ENCODE data around the gene KDM2B. TPM values are rescaled to one million over a fixed set of nuclear protein-coding genes. Genes with fewer than 3 reads are reported as not detected.

Gene KDM2B
- polyA plus RNA-seq, 2 donors, result 15.7 to 23.5 TPM

GRCh38 chr12:121446750-121447149 is 134.1 kb downstream of the KDM2B start:
- no peak overlapping the region for H3K4me3 ChIP-seq (ENCODE audit: low read depth in 1 of 2, low read length in 2 of 2)
- no peak overlapping the region for H3K27ac ChIP-seq (ENCODE audit: low read depth in 2 of 2, low read length in 1 of 2)
- H3K36me3 ChIP-seq (ENCODE audit: control insufficient read depth in 2 of 2, insufficient read depth in 2 of 2, low read length in 1 of 2), result peaks cover 0 to 19% of the 10 kb centered on the region in 2 donors
- H3K27me3 ChIP-seq (ENCODE audit: control insufficient read depth in 1 of 2, insufficient read depth in 2 of 2, low read length in 2 of 2), result no peaks in the 10 kb centered on the region
- 80 to 82% methylated on average over 3 of the region's 3 CpGs for WGBS, 2 donors
- H3K9me3 ChIP-seq (ENCODE audit: control insufficient read depth in 2 of 2, insufficient read depth in 1 of 2, low read depth in 1 of 2, low read length in 1 of 2), result no peaks in the 10 kb centered on the region
- H3K4me1 ChIP-seq (ENCODE audit: control insufficient read depth in 2 of 2, insufficient read depth in 2 of 2, low read length in 1 of 2), result peaks cover 8 to 13% of the 10 kb centered on the region in 2 donors

GRCh38 chr12:121444842-121445202 is 136.0 kb downstream of the KDM2B start:
- H3K9me3 ChIP-seq (ENCODE audit: control insufficient read depth in 2 of 2, insufficient read depth in 1 of 2, low read depth in 1 of 2, low read length in 1 of 2), result no peaks in the 10 kb centered on the region
- H3K4me1 ChIP-seq (ENCODE audit: control insufficient read depth in 2 of 2, insufficient read depth in 2 of 2, low read length in 1 of 2), result peaks cover 8 to 13% of the 10 kb centered on the region in 2 donors
- no peaks in the 10 kb centered on the region for H3K27me3 ChIP-seq (ENCODE audit: control insufficient read depth in 1 of 2, insufficient read depth in 2 of 2, low read length in 2 of 2)
- H3K36me3 ChIP-seq (ENCODE audit: control insufficient read depth in 2 of 2, insufficient read depth in 2 of 2, low read length in 1 of 2), result peaks cover 13 to 35% of the 10 kb centered on the region in 2 donors
- H3K27ac ChIP-seq (ENCODE audit: low read depth in 2 of 2, low read length in 1 of 2), result peak overlapping the region in 1 of 2 donors; percentile 56
- WGBS, 2 donors, result 92 to 95% methylated on average over 4 of the region's 4 CpGs
- H3K4me3 ChIP-seq (ENCODE audit: low read depth in 1 of 2, low read length in 2 of 2), result no peak overlapping the region

- Histone ChIP-seq H3K9me3 (ENCODE audit: control insufficient read depth in 2 of 2, insufficient read depth in 1 of 2, low read depth in 1 of 2, low read length in 1 of 2) (no peaks in the 10 kb centered on the region), H3K4me1 (ENCODE audit: control insufficient read depth in 2 of 2, insufficient read depth in 2 of 2, low read length in 1 of 2) (peaks cover 8 to 13% of the 10 kb centered on the region in 2 donors), H3K36me3 (ENCODE audit: control insufficient read depth in 2 of 2, insufficient read depth in 2 of 2, low read length in 1 of 2) (peaks cover 13 to 40% of the 10 kb centered on the region in 2 donors), H3K27ac (ENCODE audit: low read depth in 2 of 2, low read length in 1 of 2) (peak overlapping the region; percentile 56 to 68), H3K27me3 (ENCODE audit: control insufficient read depth in 1 of 2, insufficient read depth in 2 of 2, low read length in 2 of 2) (no peaks in the 10 kb centered on the region), H3K4me3 (ENCODE audit: low read depth in 1 of 2, low read length in 2 of 2) (peak overlapping the region; percentile 24 to 34)
- whole genome bisulfite sequencing, 2 donors, result 70 to 73% methylated on average over 42 to 45 of the region's 45 CpGs
Observed at GRCh38 chr12:121443911-121444841, 136.6 kb downstream of the KDM2B start.

GRCh38 chr12:121443193-121443870 is 137.5 kb downstream of the KDM2B start:
- H3K36me3 ChIP-seq (ENCODE audit: control insufficient read depth in 2 of 2, insufficient read depth in 2 of 2, low read length in 1 of 2), result peaks cover 13 to 44% of the 10 kb centered on the region in 2 donors
- no peaks in the 10 kb centered on the region for H3K27me3 ChIP-seq (ENCODE audit: control insufficient read depth in 1 of 2, insufficient read depth in 2 of 2, low read length in 2 of 2)
- 50 to 52% methylated on average over 20 of the region's 20 CpGs for WGBS, 2 donors
- H3K4me3 ChIP-seq (ENCODE audit: low read depth in 1 of 2, low read length in 2 of 2), result peak overlapping the region; percentile 24 to 34
- no peaks in the 10 kb centered on the region for H3K9me3 ChIP-seq (ENCODE audit: control insufficient read depth in 2 of 2, insufficient read depth in 1 of 2, low read depth in 1 of 2, low read length in 1 of 2)
- peaks cover 8 to 13% of the 10 kb centered on the region in 2 donors for H3K4me1 ChIP-seq (ENCODE audit: control insufficient read depth in 2 of 2, insufficient read depth in 2 of 2, low read length in 1 of 2)
- H3K27ac ChIP-seq (ENCODE audit: low read depth in 2 of 2, low read length in 1 of 2), result peak overlapping the region; percentile 56 to 68

GRCh38 chr12:121442028-121442948 is 138.5 kb downstream of the KDM2B start:
- H3K27ac ChIP-seq (ENCODE audit: low read depth in 2 of 2, low read length in 1 of 2), result no peak overlapping the region
- H3K4me1 ChIP-seq (ENCODE audit: control insufficient read depth in 2 of 2, insufficient read depth in 2 of 2, low read length in 1 of 2), result peaks cover 8 to 13% of the 10 kb centered on the region in 2 donors
- peaks cover 13 to 44% of the 10 kb centered on the region in 2 donors for H3K36me3 ChIP-seq (ENCODE audit: control insufficient read depth in 2 of 2, insufficient read depth in 2 of 2, low read length in 1 of 2)
- 94 to 95% methylated on average over 64 to 68 of the region's 68 CpGs for WGBS, 2 donors
- no peak overlapping the region for H3K4me3 ChIP-seq (ENCODE audit: low read depth in 1 of 2, low read length in 2 of 2)
- H3K27me3 ChIP-seq (ENCODE audit: control insufficient read depth in 1 of 2, insufficient read depth in 2 of 2, low read length in 2 of 2), result no peaks in the 10 kb centered on the region
- no peaks in the 10 kb centered on the region for H3K9me3 ChIP-seq (ENCODE audit: control insufficient read depth in 2 of 2, insufficient read depth in 1 of 2, low read depth in 1 of 2, low read length in 1 of 2)

GRCh38 chr12:121441555-121441954 is 139.3 kb downstream of the KDM2B start:
- H3K27me3 ChIP-seq (ENCODE audit: control insufficient read depth in 1 of 2, insufficient read depth in 2 of 2, low read length in 2 of 2), result no peaks in the 10 kb centered on the region
- no peak overlapping the region for H3K4me3 ChIP-seq (ENCODE audit: low read depth in 1 of 2, low read length in 2 of 2)
- WGBS, 2 donors, result 88 to 92% methylated on average over 17 of the region's 17 CpGs
- peaks cover 8 to 13% of the 10 kb centered on the region in 2 donors for H3K4me1 ChIP-seq (ENCODE audit: control insufficient read depth in 2 of 2, insufficient read depth in 2 of 2, low read length in 1 of 2)
- H3K27ac ChIP-seq (ENCODE audit: low read depth in 2 of 2, low read length in 1 of 2), result no peak overlapping the region
- no peaks in the 10 kb centered on the region for H3K9me3 ChIP-seq (ENCODE audit: control insufficient read depth in 2 of 2, insufficient read depth in 1 of 2, low read depth in 1 of 2, low read length in 1 of 2)
- peaks cover 13 to 46% of the 10 kb centered on the region in 2 donors for H3K36me3 ChIP-seq (ENCODE audit: control insufficient read depth in 2 of 2, insufficient read depth in 2 of 2, low read length in 1 of 2)

- H3K4me3 ChIP-seq (ENCODE audit: low read depth in 1 of 2, low read length in 2 of 2), result no peak overlapping the region
- no peak overlapping the region for H3K27ac ChIP-seq (ENCODE audit: low read depth in 2 of 2, low read length in 1 of 2)
- WGBS, 2 donors, result 96 to 97% methylated on average over 15 of the region's 15 CpGs
- peaks cover 8 to 13% of the 10 kb centered on the region in 2 donors for H3K4me1 ChIP-seq (ENCODE audit: control insufficient read depth in 2 of 2, insufficient read depth in 2 of 2, low read length in 1 of 2)
- no peaks in the 10 kb centered on the region for H3K27me3 ChIP-seq (ENCODE audit: control insufficient read depth in 1 of 2, insufficient read depth in 2 of 2, low read length in 2 of 2)
- peaks cover 13 to 47% of the 10 kb centered on the region in 2 donors for H3K36me3 ChIP-seq (ENCODE audit: control insufficient read depth in 2 of 2, insufficient read depth in 2 of 2, low read length in 1 of 2)
- H3K9me3 ChIP-seq (ENCODE audit: control insufficient read depth in 2 of 2, insufficient read depth in 1 of 2, low read depth in 1 of 2, low read length in 1 of 2), result no peaks in the 10 kb centered on the region
Observed at GRCh38 chr12:121440768-121441167, 140.1 kb downstream of the KDM2B start.

- Histone ChIP-seq H3K27ac (ENCODE audit: low read depth in 2 of 2, low read length in 1 of 2) (peak overlapping the region in 1 of 2 donors; percentile 29), H3K27me3 (ENCODE audit: control insufficient read depth in 1 of 2, insufficient read depth in 2 of 2, low read length in 2 of 2) (no peaks in the 10 kb centered on the region), H3K4me1 (ENCODE audit: control insufficient read depth in 2 of 2, insufficient read depth in 2 of 2, low read length in 1 of 2) (peaks cover 4 to 8% of the 10 kb centered on the region in 2 donors), H3K4me3 (ENCODE audit: low read depth in 1 of 2, low read length in 2 of 2) (no peak overlapping the region), H3K36me3 (ENCODE audit: control insufficient read depth in 2 of 2, insufficient read depth in 2 of 2, low read length in 1 of 2) (peaks cover 13 to 46% of the 10 kb centered on the region in 2 donors), H3K9me3 (ENCODE audit: control insufficient read depth in 2 of 2, insufficient read depth in 1 of 2, low read depth in 1 of 2, low read length in 1 of 2) (no peaks in the 10 kb centered on the region)
- WGBS, 2 donors, result 85 to 91% methylated on average over 16 of the region's 16 CpGs
Observed at GRCh38 chr12:121439715-121440114, 141.1 kb downstream of the KDM2B start.

- H3K27ac ChIP-seq (ENCODE audit: low read depth in 2 of 2, low read length in 1 of 2), result peak overlapping the region in 1 of 2 donors; percentile 26
- no peaks in the 10 kb centered on the region for H3K9me3 ChIP-seq (ENCODE audit: control insufficient read depth in 2 of 2, insufficient read depth in 1 of 2, low read depth in 1 of 2, low read length in 1 of 2)
- H3K4me1 ChIP-seq (ENCODE audit: control insufficient read depth in 2 of 2, insufficient read depth in 2 of 2, low read length in 1 of 2), result peaks cover 1 to 4% of the 10 kb centered on the region in 2 donors
- H3K27me3 ChIP-seq (ENCODE audit: control insufficient read depth in 1 of 2, insufficient read depth in 2 of 2, low read length in 2 of 2), result no peaks in the 10 kb centered on the region
- H3K36me3 ChIP-seq (ENCODE audit: control insufficient read depth in 2 of 2, insufficient read depth in 2 of 2, low read length in 1 of 2), result peaks cover 13 to 43% of the 10 kb centered on the region in 2 donors
- WGBS, 2 donors, result 87 to 93% methylated on average over 12 of the region's 12 CpGs
- no peak overlapping the region for H3K4me3 ChIP-seq (ENCODE audit: low read depth in 1 of 2, low read length in 2 of 2)
Observed at GRCh38 chr12:121438905-121439304, 141.9 kb downstream of the KDM2B start.
